Measurements from ENCODE around the gene MCM9. TPM values are rescaled to one million over a fixed set of nuclear protein-coding genes. Genes with fewer than 3 reads are reported as not detected.

The MCM9 gene
- total RNA-seq, 1 donor from 2014 or later, result 10.1 TPM

DNA sequence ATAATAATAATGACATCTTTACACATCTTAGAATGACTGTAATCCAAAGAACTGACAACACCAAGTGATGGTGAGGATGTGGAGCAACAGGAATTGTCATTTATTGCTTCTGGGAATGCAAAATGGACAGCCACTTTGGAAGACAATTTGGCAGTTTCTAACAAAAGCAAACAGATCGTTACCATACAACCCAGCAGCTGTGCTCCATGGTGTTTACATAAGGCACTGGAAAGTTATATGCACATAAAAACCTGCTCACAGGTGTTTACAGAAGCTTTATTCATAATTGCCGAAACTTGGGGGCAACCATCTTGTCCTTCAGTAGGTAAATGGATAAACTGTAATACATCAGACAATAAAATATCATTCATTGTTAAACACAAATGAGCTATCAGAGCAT, 59.3 kb downstream of the MCM9 start:
- Histone ChIP-seq H3K79me2 (ENCODE audit: insufficient read depth, low read length) (peaks cover 14% of the 10 kb centered on the region), H3K4me2 (ENCODE audit: low read length) (peak overlapping the region; percentile 62), H2AFZ (ENCODE audit: low read depth, low read length) (no peak overlapping the region), H3K4me3 (ENCODE audit: insufficient read depth, low read depth, low read length) (no peak overlapping the region), H4K20me1 (ENCODE audit: insufficient read depth, low read length) (no peaks in the 10 kb centered on the region), H3K36me3 (ENCODE audit: insufficient read depth, low read length) (no peaks in the 10 kb centered on the region), H3K27me3 (ENCODE audit: insufficient read depth, low read length) (no peaks in the 10 kb centered on the region), H3K9ac (ENCODE audit: low read length) (no peak overlapping the region), H3K4me1 (ENCODE audit: insufficient read depth, low read length) (peaks cover 20% of the 10 kb centered on the region), H3K27ac (ENCODE audit: low read depth, low read length) (peak overlapping the region; percentile 78), H3K9me3 (ENCODE audit: insufficient read depth, low read depth, low read length) (no peaks in the 10 kb centered on the region)
- no peak overlapping the region for H3K4me3 Mint-ChIP-seq (ENCODE audit: unreplicated experiment)
- no peaks in the 10 kb centered on the region for H3K27me3 Mint-ChIP-seq (ENCODE audit: low read depth, unreplicated experiment)
- DNase-seq (ENCODE audit: low read depth) (no peak), FAIRE-seq (peak; percentile 23)
- H3K36me3 Mint-ChIP-seq (ENCODE audit: low read depth, unreplicated experiment), result no peaks in the 10 kb centered on the region
- H3K27ac Mint-ChIP-seq (ENCODE audit: unreplicated experiment), result peak overlapping the region; percentile 44
- peaks cover 13% of the 10 kb centered on the region for H3K4me1 Mint-ChIP-seq (ENCODE audit: low read depth, unreplicated experiment)
- no peak for TF ChIP-seq EZH2 (IDR thresholded peaks at IDR 0.05; ENCODE audit: insufficient read depth, low read length)
- TF ChIP-seq, protein P1, sequence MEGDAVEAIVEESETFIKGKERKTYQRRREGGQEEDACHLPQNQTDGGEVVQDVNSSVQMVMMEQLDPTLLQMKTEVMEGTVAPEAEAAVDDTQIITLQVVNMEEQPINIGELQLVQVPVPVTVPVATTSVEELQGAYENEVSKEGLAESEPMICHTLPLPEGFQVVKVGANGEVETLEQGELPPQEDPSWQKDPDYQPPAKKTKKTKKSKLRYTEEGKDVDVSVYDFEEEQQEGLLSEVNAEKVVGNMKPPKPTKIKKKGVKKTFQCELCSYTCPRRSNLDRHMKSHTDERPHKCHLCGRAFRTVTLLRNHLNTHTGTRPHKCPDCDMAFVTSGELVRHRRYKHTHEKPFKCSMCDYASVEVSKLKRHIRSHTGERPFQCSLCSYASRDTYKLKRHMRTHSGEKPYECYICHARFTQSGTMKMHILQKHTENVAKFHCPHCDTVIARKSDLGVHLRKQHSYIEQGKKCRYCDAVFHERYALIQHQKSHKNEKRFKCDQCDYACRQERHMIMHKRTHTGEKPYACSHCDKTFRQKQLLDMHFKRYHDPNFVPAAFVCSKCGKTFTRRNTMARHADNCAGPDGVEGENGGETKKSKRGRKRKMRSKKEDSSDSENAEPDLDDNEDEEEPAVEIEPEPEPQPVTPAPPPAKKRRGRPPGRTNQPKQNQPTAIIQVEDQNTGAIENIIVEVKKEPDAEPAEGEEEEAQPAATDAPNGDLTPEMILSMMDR (IDR thresholded peaks at IDR 0.05; ENCODE audit: insufficient read depth, low read depth, low read length), result no peak
- no peaks in the 10 kb centered on the region for H3K9me3 Mint-ChIP-seq (ENCODE audit: unreplicated experiment)

DNA sequence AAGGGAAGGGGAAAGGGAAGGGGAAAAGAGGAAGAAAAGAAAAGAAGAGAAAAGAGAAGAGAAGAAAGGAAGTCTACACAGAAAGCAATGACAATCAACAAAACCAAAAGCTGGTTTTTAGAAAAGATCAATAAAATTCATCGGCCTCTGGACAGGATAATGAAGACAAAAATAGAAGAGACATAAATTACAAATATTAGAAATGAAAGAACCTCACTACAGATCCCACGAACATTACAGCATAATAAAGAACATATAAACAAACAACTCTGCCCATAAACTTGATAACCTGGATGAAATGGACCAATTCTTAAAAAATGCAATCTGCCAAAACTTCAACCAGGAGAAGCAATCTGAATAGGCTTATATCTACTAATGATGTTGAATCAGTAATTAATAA, 61.7 kb downstream of the MCM9 start:
- no peak overlapping the region for H3K4me3 ChIP-seq (ENCODE audit: insufficient read depth, low read depth, low read length)
- Mint-ChIP-seq H3K4me3 (ENCODE audit: unreplicated experiment) (no peak overlapping the region), H3K27ac (ENCODE audit: unreplicated experiment) (no peak overlapping the region), H3K4me1 (ENCODE audit: low read depth, unreplicated experiment) (peaks cover 22% of the 10 kb centered on the region), H3K9me3 (ENCODE audit: unreplicated experiment) (no peaks in the 10 kb centered on the region), H3K27me3 (ENCODE audit: low read depth, unreplicated experiment) (no peaks in the 10 kb centered on the region), H3K36me3 (ENCODE audit: low read depth, unreplicated experiment) (no peaks in the 10 kb centered on the region)
- peaks cover 10% of the 10 kb centered on the region for H3K79me2 ChIP-seq (ENCODE audit: insufficient read depth, low read length)
- no peak overlapping the region for H3K9ac ChIP-seq (ENCODE audit: low read length)
- H4K20me1 ChIP-seq (ENCODE audit: insufficient read depth, low read length), result no peaks in the 10 kb centered on the region
- DNase-seq (ENCODE audit: low read depth) (no peak), FAIRE-seq (no peak)
- no peak for TF ChIP-seq EZH2 (IDR thresholded peaks at IDR 0.05; ENCODE audit: insufficient read depth, low read length)
- TF ChIP-seq, protein P1 (IDR thresholded peaks at IDR 0.05; ENCODE audit: insufficient read depth, low read depth, low read length), result no peak
- no peaks in the 10 kb centered on the region for H3K27me3 ChIP-seq (ENCODE audit: insufficient read depth, low read length)
- H3K4me1 ChIP-seq (ENCODE audit: insufficient read depth, low read length), result peaks cover 20% of the 10 kb centered on the region
- H3K9me3 ChIP-seq (ENCODE audit: insufficient read depth, low read depth, low read length), result no peaks in the 10 kb centered on the region
- no peak overlapping the region for H3K27ac ChIP-seq (ENCODE audit: low read depth, low read length)
- H2AFZ ChIP-seq (ENCODE audit: low read depth, low read length), result no peak overlapping the region
- no peaks in the 10 kb centered on the region for H3K36me3 ChIP-seq (ENCODE audit: insufficient read depth, low read length)
- H3K4me2 ChIP-seq (ENCODE audit: low read length), result no peak overlapping the region

DNA sequence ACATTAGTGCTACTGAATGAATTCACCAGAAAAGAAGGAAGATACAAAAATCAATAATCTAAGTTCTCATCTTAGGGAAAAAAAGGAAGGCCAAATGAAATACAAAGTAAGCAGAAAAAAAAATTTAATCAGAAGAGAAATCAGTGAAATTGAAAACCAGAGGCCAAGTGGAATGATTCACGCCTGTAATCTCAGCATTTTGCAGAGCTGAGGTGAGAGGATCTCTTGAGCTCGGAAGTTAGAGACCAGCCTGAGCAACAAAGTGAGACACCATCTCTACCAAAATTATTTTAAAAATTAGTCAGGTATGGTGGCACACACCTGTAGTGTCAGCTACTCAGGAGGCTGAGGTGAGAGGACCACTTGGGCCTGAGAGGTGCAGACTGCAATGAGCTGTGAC, 62.2 kb downstream of the MCM9 start:
- peaks cover 7% of the 10 kb centered on the region for H3K79me2 ChIP-seq (ENCODE audit: insufficient read depth, low read length)
- H3K36me3 Mint-ChIP-seq (ENCODE audit: low read depth, unreplicated experiment), result no peaks in the 10 kb centered on the region
- DNase-seq (ENCODE audit: low read depth), result peak; percentile 38

More for the DNA sequence above, 62.2 kb downstream of the MCM9 start:
- Histone ChIP-seq H3K4me2 (ENCODE audit: low read length) (no peak overlapping the region), H3K4me3 (ENCODE audit: insufficient read depth, low read depth, low read length) (no peak overlapping the region), H3K27ac (ENCODE audit: low read depth, low read length) (no peak overlapping the region), H4K20me1 (ENCODE audit: insufficient read depth, low read length) (no peaks in the 10 kb centered on the region), H3K4me1 (ENCODE audit: insufficient read depth, low read length) (peaks cover 20% of the 10 kb centered on the region), H3K36me3 (ENCODE audit: insufficient read depth, low read length) (no peaks in the 10 kb centered on the region), H2AFZ (ENCODE audit: low read depth, low read length) (no peak overlapping the region), H3K27me3 (ENCODE audit: insufficient read depth, low read length) (no peaks in the 10 kb centered on the region), H3K9ac (ENCODE audit: low read length) (no peak overlapping the region), H3K9me3 (ENCODE audit: insufficient read depth, low read depth, low read length) (no peaks in the 10 kb centered on the region)
- H3K27me3 Mint-ChIP-seq (ENCODE audit: low read depth, unreplicated experiment), result no peaks in the 10 kb centered on the region
- no peaks in the 10 kb centered on the region for H3K9me3 Mint-ChIP-seq (ENCODE audit: unreplicated experiment)
- FAIRE-seq, result no peak
- H3K27ac Mint-ChIP-seq (ENCODE audit: unreplicated experiment), result no peak overlapping the region
- H3K4me3 Mint-ChIP-seq (ENCODE audit: unreplicated experiment), result no peak overlapping the region
- H3K4me1 Mint-ChIP-seq (ENCODE audit: low read depth, unreplicated experiment), result peaks cover 22% of the 10 kb centered on the region
- TF ChIP-seq, protein P1 (IDR thresholded peaks at IDR 0.05; ENCODE audit: insufficient read depth, low read depth, low read length), result no peak
- TF ChIP-seq EZH2 (IDR thresholded peaks at IDR 0.05; ENCODE audit: insufficient read depth, low read length), result no peak

All from astrocyte (in vitro differentiated cells and primary cell).